Memory B cell (primary cell): ENCODE results near the gene DCDC2B.
A peak's percentile ranks its signal among the peaks of the same experiment; 100 is the strongest.

Source experiments
- ATAC-seq: fragments of 150-1000 bp; cut with Tn5 transposase; 2 replicates; pipeline ENCODE4 v1.10.0; 2021; ENCODE audit warnings: low read depth, mild to moderate bottlenecking, moderate library complexity
- DNase-seq, 2 donors: peaks; one replicate each; pipeline ENCODE4 v3.0.0; 2022; ENCODE audit warnings: low spot score in 2 of 2
- H3K27ac Mint-ChIP-seq: one replicate; pipeline ENCODE4 v1.8.0; 2022; ENCODE audit warnings: mild to moderate bottlenecking, moderate library complexity, mixed read lengths
- H3K27me3 Mint-ChIP-seq: one replicate; pipeline ENCODE4 v1.8.0; 2022; ENCODE audit warnings: mixed read lengths
- H3K36me3 Mint-ChIP-seq: one replicate; pipeline ENCODE4 v1.8.0; 2022; ENCODE audit warnings: mild to moderate bottlenecking, mixed read lengths
- H3K4me1 Mint-ChIP-seq: one replicate; pipeline ENCODE4 v1.8.0; 2022; ENCODE audit warnings: mixed read lengths
- H3K4me3 Mint-ChIP-seq: one replicate; pipeline ENCODE4 v1.8.0; 2022; ENCODE audit warnings: mild to moderate bottlenecking, moderate library complexity, mixed read lengths
- H3K9me3 Mint-ChIP-seq: one replicate; pipeline ENCODE4 v1.8.0; 2022; ENCODE audit warnings: mixed read lengths

The DCDC2B gene

GRCh38 chr1:32184650-32185049 lies 24.2 kb upstream of the DCDC2B start:
- no peaks in the 10 kb centered on the region for H3K9me3 Mint-ChIP-seq
- H3K27ac Mint-ChIP-seq, result no peak overlapping the region
- H3K36me3 Mint-ChIP-seq, result peaks cover 31% of the 10 kb centered on the region
- DNase-seq, result no peak
- H3K4me1 Mint-ChIP-seq, result peaks cover 42% of the 10 kb centered on the region
- H3K4me3 Mint-ChIP-seq, result no peak overlapping the region
- no peak for ATAC-seq
- H3K27me3 Mint-ChIP-seq, result no peaks in the 10 kb centered on the region

DNA sequence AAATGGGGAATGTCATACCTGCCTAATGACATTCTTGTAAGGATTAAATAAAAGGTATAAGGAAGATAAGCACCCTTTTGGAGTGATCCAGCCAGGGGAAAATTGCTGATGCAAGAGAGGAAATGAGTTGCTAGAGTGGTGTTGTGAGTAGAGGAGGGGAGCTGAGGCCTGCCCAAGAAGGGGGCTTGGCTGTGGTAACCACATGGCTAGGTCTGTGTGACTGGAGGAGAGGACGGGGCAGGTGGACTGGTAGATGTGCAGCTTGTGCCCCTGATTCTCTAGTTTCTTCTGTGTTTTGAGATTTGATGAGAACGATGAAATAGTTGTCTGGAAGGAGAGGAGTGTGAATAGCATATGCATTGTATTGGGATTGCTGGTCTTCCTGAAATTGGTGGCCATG lies 22.8 kb upstream of the DCDC2B start:
- DNase-seq (no peak), ATAC-seq (no peak)
- Mint-ChIP-seq H3K4me3 (no peak overlapping the region), H3K27me3 (no peaks in the 10 kb centered on the region), H3K27ac (no peak overlapping the region), H3K4me1 (peaks cover 33% of the 10 kb centered on the region), H3K36me3 (peaks cover 35% of the 10 kb centered on the region), H3K9me3 (no peaks in the 10 kb centered on the region)

GRCh38 chr1:32186491-32186890 lies 22.4 kb upstream of the DCDC2B start:
- H3K9me3 Mint-ChIP-seq, result no peaks in the 10 kb centered on the region
- H3K4me1 Mint-ChIP-seq, result peaks cover 28% of the 10 kb centered on the region
- H3K4me3 Mint-ChIP-seq, result no peak overlapping the region
- DNase-seq, result no peak
- no peaks in the 10 kb centered on the region for H3K27me3 Mint-ChIP-seq
- peaks cover 31% of the 10 kb centered on the region for H3K36me3 Mint-ChIP-seq
- H3K27ac Mint-ChIP-seq, result no peak overlapping the region
- no peak for ATAC-seq

GRCh38 chr1:32187850-32188249 lies 21.0 kb upstream of the DCDC2B start:
- DNase-seq, result no peak
- Mint-ChIP-seq H3K36me3 (peaks cover 38% of the 10 kb centered on the region), H3K4me1 (peaks cover 23% of the 10 kb centered on the region), H3K27ac (no peak overlapping the region), H3K27me3 (no peaks in the 10 kb centered on the region), H3K4me3 (no peak overlapping the region), H3K9me3 (no peaks in the 10 kb centered on the region)
- no peak for ATAC-seq

GRCh38 chr1:32192220-32192948 lies 16.5 kb upstream of the DCDC2B start:
- Mint-ChIP-seq H3K9me3 (no peaks in the 10 kb centered on the region), H3K27ac (peak overlapping the region; percentile 45), H3K27me3 (no peaks in the 10 kb centered on the region), H3K4me3 (no peak overlapping the region), H3K36me3 (peaks cover 37% of the 10 kb centered on the region), H3K4me1 (peaks cover 5% of the 10 kb centered on the region)
- ATAC-seq (no peak), DNase-seq (no peak)

- Mint-ChIP-seq H3K4me1 (peaks cover 3% of the 10 kb centered on the region), H3K27me3 (no peaks in the 10 kb centered on the region), H3K36me3 (peaks cover 29% of the 10 kb centered on the region), H3K27ac (no peak overlapping the region), H3K4me3 (no peak overlapping the region), H3K9me3 (no peaks in the 10 kb centered on the region)
- ATAC-seq (no peak), DNase-seq (no peak)
Observed at GRCh38 chr1:32194984-32195383, 13.9 kb upstream of the DCDC2B start.

DNA sequence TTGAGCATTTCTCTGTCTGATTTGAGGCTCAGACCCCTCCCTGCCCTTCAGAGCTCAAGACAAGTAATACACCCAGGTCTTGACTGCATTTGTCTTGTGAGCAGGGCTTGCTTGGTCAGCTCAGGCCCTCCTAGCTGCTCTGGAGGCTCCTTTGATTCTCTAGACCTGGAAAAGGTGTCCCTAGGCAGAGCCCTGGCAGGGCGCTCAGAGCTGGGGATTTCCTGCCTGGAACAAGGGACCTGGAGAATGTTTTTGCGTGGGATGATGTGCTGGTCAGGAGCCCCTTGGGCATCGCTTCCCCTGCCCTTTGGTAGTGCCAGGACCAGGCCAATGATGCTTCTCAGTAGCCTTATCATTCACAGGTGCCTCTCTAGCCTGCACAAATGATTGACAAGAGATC lies 13.4 kb upstream of the DCDC2B start:
- Mint-ChIP-seq H3K27me3 (no peaks in the 10 kb centered on the region), H3K4me3 (no peak overlapping the region), H3K36me3 (peaks cover 29% of the 10 kb centered on the region), H3K4me1 (peaks cover 8% of the 10 kb centered on the region), H3K27ac (no peak overlapping the region), H3K9me3 (no peaks in the 10 kb centered on the region)
- ATAC-seq (no peak), DNase-seq (no peak)

DNA sequence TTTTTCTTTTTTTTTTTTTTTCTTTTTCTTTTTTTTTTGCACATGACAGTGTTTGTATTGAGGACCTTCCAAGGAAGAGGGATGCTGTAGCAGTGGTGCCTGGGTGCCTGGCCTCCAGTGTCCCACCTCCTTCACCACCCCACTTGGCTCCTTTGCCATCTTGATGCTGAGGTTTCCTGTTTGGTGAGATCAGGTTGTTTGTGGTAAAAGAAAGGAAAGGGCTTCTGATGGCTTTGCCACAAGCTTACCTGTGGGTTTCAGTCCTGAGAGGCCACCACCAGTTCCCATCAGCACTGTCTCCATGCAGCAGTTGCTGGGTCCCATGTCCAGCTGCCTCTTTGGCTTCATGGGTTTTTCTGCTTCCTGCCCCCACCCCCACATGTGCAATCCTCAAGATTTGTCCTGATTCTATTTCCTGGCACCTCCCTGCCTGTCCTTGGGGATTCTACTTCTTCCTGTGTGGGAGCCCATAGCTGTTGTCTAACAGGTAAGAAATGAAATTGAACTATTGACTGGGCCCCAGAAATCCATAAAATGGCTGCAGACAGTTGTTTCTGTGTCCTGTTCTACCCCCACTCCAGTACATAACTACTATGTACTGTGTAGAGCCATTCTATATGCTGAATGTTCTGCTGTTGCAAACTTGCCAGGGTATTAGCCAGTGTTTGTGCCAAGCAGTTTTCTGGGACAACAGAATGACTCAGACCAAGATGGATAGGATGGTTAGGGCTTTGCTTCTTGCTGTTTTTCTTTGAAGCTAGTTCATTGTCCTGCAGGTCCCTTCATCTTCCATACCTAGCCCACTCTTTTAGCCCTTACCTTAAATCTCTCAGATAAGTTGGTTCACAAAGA lies 12.7 kb upstream of the DCDC2B start:
- ATAC-seq (no peak), DNase-seq (no peak)
- Mint-ChIP-seq H3K4me3 (no peak overlapping the region), H3K27ac (peak overlapping the region; percentile 45), H3K9me3 (no peaks in the 10 kb centered on the region), H3K27me3 (no peaks in the 10 kb centered on the region), H3K4me1 (peaks cover 9% of the 10 kb centered on the region), H3K36me3 (peaks cover 29% of the 10 kb centered on the region)

GRCh38 chr1:32197074-32197473 lies 11.8 kb upstream of the DCDC2B start:
- Mint-ChIP-seq H3K27me3 (no peaks in the 10 kb centered on the region), H3K36me3 (peaks cover 23% of the 10 kb centered on the region), H3K4me3 (no peak overlapping the region), H3K9me3 (no peaks in the 10 kb centered on the region), H3K4me1 (peaks cover 17% of the 10 kb centered on the region), H3K27ac (peak overlapping the region; percentile 45)
- ATAC-seq (no peak), DNase-seq (no peak)

DNA sequence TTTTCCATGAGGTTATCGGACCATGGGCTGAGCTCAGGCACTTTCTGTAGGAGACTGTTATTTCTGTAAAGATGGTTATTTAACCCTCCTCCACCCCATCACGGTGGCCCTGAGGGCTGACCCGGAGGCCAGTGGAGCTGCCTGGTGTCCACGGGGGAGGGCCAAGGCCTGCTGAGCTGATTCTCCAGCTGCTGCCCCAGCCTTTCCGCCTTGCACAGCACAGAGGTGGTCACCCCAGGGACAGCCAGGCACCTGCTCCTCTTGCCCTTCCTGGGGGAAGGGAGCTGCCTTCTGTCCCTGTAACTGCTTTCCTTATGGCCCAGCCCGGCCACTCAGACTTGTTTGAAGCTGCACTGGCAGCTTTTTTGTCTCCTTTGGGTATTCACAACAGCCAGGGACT lies 11.1 kb upstream of the DCDC2B start:
- no peak for ATAC-seq
- Mint-ChIP-seq H3K9me3 (no peaks in the 10 kb centered on the region), H3K4me1 (peaks cover 22% of the 10 kb centered on the region), H3K4me3 (no peak overlapping the region), H3K27ac (peak overlapping the region; percentile 56), H3K36me3 (peaks cover 19% of the 10 kb centered on the region), H3K27me3 (no peaks in the 10 kb centered on the region)
- DNase-seq, result no peak

- Mint-ChIP-seq H3K27me3 (no peaks in the 10 kb centered on the region), H3K27ac (peak overlapping the region; percentile 56), H3K4me1 (peaks cover 22% of the 10 kb centered on the region), H3K36me3 (peaks cover 15% of the 10 kb centered on the region), H3K9me3 (no peaks in the 10 kb centered on the region), H3K4me3 (peak overlapping the region; percentile 56)
- no peak for ATAC-seq
- no peak for DNase-seq
Observed at GRCh38 chr1:32198237-32199042, 10.4 kb upstream of the DCDC2B start.

DNA sequence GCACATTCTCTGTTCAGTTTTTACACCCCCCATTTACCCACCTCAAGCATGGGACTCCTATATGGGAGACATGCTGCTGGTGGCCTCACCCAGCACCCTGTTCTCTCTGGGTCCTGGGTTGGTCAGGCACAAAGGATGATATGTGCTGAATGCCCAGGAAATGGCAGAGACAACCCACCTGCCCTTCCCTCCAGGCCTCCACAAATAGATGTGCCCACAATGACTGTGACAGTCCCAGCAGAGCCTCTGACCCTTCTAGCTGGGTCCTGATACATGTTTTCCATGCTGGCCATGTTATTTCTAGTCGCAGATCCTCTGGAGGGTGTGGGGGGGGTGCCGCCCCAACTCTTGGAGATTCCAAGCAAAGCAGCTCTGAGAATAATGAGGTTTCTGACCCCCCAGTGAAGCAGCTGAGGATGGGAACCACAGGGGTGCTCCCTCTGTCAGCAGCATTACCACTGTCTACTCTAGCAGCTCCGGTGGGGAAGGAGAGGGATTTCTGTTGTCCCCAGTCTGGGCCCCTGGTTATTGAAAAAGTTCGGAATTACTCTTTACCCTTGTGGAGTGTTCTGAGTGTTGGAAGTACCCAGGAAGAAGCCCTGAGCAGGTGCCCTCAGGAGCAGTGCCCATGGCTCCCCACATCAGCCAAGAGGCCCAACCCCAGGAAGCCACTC lies 9.7 kb upstream of the DCDC2B start:
- DNase-seq, result no peak
- Mint-ChIP-seq H3K27me3 (no peaks in the 10 kb centered on the region), H3K4me1 (peaks cover 22% of the 10 kb centered on the region), H3K27ac (peak overlapping the region; percentile 56), H3K36me3 (peaks cover 10% of the 10 kb centered on the region), H3K9me3 (no peaks in the 10 kb centered on the region), H3K4me3 (no peak overlapping the region)
- ATAC-seq, result no peak

DNA sequence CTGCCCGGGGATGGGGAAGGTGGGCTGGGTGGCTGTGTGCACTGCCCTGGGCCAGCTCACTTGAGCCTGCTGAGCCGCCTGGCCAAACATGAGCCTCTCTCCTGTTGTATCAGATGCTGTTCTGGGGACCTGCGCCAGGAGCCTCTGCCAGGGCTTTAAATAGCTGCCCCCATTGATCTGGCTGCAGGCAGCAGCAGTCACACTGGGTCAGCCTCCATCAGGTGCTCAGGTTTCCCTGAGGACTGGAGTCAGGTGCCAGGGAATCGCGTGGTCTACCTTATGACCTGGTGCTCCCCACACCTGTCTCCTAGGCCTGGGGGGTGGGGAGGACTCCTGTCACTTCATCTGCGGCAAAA lies 9.2 kb upstream of the DCDC2B start:
- peaks cover 22% of the 10 kb centered on the region for H3K4me1 Mint-ChIP-seq
- H3K27ac Mint-ChIP-seq, result peak overlapping the region; percentile 92
- H3K27me3 Mint-ChIP-seq, result no peaks in the 10 kb centered on the region
- peaks cover 6% of the 10 kb centered on the region for H3K36me3 Mint-ChIP-seq
- H3K9me3 Mint-ChIP-seq, result no peaks in the 10 kb centered on the region
- DNase-seq (no peak), ATAC-seq (no peak)
- H3K4me3 Mint-ChIP-seq, result peak overlapping the region; percentile 97
